Measurements from ENCODE around the gene GBGT1. TPM values are rescaled to one million over a fixed set of nuclear protein-coding genes. Genes with fewer than 3 reads are reported as not detected.

The GBGT1 gene
- total RNA-seq, 1 donor from 2014 or later: 2.6 TPM

GRCh38 chr9:133167096-133167730 is 3.5 kb upstream of the GBGT1 start:
- Histone ChIP-seq H3K27me3 (ENCODE audit: control insufficient read depth in 3 of 3, insufficient read depth in 3 of 3, low read length in 3 of 3) (peaks cover 19 to 38% (median 28%) of the 10 kb centered on the region in 3 donors), H3K9ac (ENCODE audit: low read depth in 1 of 3, low read length in 3 of 3) (no peak overlapping the region)

GRCh38 chr9:133166392-133166791 is 2.7 kb upstream of the GBGT1 start:
- H3K36me3 ChIP-seq (ENCODE audit: control insufficient read depth in 3 of 3, insufficient read depth in 3 of 3, low read length in 3 of 3): no peaks in the 10 kb centered on the region
- H3K9me3 ChIP-seq (ENCODE audit: control insufficient read depth in 3 of 3, low read length in 3 of 3): no peaks in the 10 kb centered on the region
- no peak overlapping the region for H3K9ac ChIP-seq (ENCODE audit: low read depth in 1 of 3, low read length in 3 of 3)
- peaks cover 19 to 34% (median 22%) of the 10 kb centered on the region in 3 donors for H3K27me3 ChIP-seq (ENCODE audit: control insufficient read depth in 3 of 3, insufficient read depth in 3 of 3, low read length in 3 of 3)
- H3K4me3 ChIP-seq (ENCODE audit: low read length in 3 of 3): no peak overlapping the region
- H3K27ac ChIP-seq (ENCODE audit: low read depth, low read length): no peak overlapping the region
- peaks cover 0 to 17% (median 9%) of the 10 kb centered on the region in 3 donors for H3K4me1 ChIP-seq (ENCODE audit: control insufficient read depth in 3 of 3, insufficient read depth in 3 of 3, low read length in 3 of 3)

More at GRCh38 chr9:133167096-133167730, 3.5 kb upstream of the GBGT1 start:
- Histone ChIP-seq H3K4me3 (ENCODE audit: low read length in 3 of 3) (no peak overlapping the region), H3K27ac (ENCODE audit: low read depth, low read length) (no peak overlapping the region), H3K4me1 (ENCODE audit: control insufficient read depth in 3 of 3, insufficient read depth in 3 of 3, low read length in 3 of 3) (peaks cover 0 to 17% (median 9%) of the 10 kb centered on the region in 3 donors), H3K9me3 (ENCODE audit: control insufficient read depth in 3 of 3, low read length in 3 of 3) (no peaks in the 10 kb centered on the region), H3K36me3 (ENCODE audit: control insufficient read depth in 3 of 3, insufficient read depth in 3 of 3, low read length in 3 of 3) (no peaks in the 10 kb centered on the region)

- Histone ChIP-seq H3K36me3 (ENCODE audit: control insufficient read depth in 3 of 3, insufficient read depth in 3 of 3, low read length in 3 of 3) (no peaks in the 10 kb centered on the region), H3K4me1 (ENCODE audit: control insufficient read depth in 3 of 3, insufficient read depth in 3 of 3, low read length in 3 of 3) (peaks cover 0 to 20% (median 12%) of the 10 kb centered on the region in 3 donors), H3K9ac (ENCODE audit: low read depth in 1 of 3, low read length in 3 of 3) (no peak overlapping the region), H3K9me3 (ENCODE audit: control insufficient read depth in 3 of 3, low read length in 3 of 3) (no peaks in the 10 kb centered on the region), H3K27ac (ENCODE audit: low read depth, low read length) (no peak overlapping the region), H3K4me3 (ENCODE audit: low read length in 3 of 3) (no peak overlapping the region), H3K27me3 (ENCODE audit: control insufficient read depth in 3 of 3, insufficient read depth in 3 of 3, low read length in 3 of 3) (peaks cover 16 to 29% (median 24%) of the 10 kb centered on the region in 3 donors)
Measured at GRCh38 chr9:133165452-133165730, 1.7 kb upstream of the GBGT1 start.

GRCh38 chr9:133164191-133164590 is 477 bp upstream of the GBGT1 start:
- H3K27me3 ChIP-seq (ENCODE audit: control insufficient read depth in 3 of 3, insufficient read depth in 3 of 3, low read length in 3 of 3): peaks cover 16 to 29% (median 24%) of the 10 kb centered on the region in 3 donors
- peaks cover 0 to 20% (median 12%) of the 10 kb centered on the region in 3 donors for H3K4me1 ChIP-seq (ENCODE audit: control insufficient read depth in 3 of 3, insufficient read depth in 3 of 3, low read length in 3 of 3)
- H3K4me3 ChIP-seq (ENCODE audit: low read length in 3 of 3): peak overlapping the region; percentile 29 to 65 (median 56)
- H3K36me3 ChIP-seq (ENCODE audit: control insufficient read depth in 3 of 3, insufficient read depth in 3 of 3, low read length in 3 of 3): no peaks in the 10 kb centered on the region
- H3K9ac ChIP-seq (ENCODE audit: low read depth in 1 of 3, low read length in 3 of 3): peak overlapping the region; percentile 20 to 77 (median 62)
- no peak overlapping the region for H3K27ac ChIP-seq (ENCODE audit: low read depth, low read length)
- H3K9me3 ChIP-seq (ENCODE audit: control insufficient read depth in 3 of 3, low read length in 3 of 3): no peaks in the 10 kb centered on the region

- H3K36me3 ChIP-seq (ENCODE audit: control insufficient read depth in 3 of 3, insufficient read depth in 3 of 3, low read length in 3 of 3): no peaks in the 10 kb centered on the region
- peak overlapping the region; percentile 10 to 77 (median 62) for H3K9ac ChIP-seq (ENCODE audit: low read depth in 1 of 3, low read length in 3 of 3)
- H3K4me1 ChIP-seq (ENCODE audit: control insufficient read depth in 3 of 3, insufficient read depth in 3 of 3, low read length in 3 of 3): peaks cover 0 to 20% (median 12%) of the 10 kb centered on the region in 3 donors
- peaks cover 16 to 29% (median 24%) of the 10 kb centered on the region in 3 donors for H3K27me3 ChIP-seq (ENCODE audit: control insufficient read depth in 3 of 3, insufficient read depth in 3 of 3, low read length in 3 of 3)
- no peaks in the 10 kb centered on the region for H3K9me3 ChIP-seq (ENCODE audit: control insufficient read depth in 3 of 3, low read length in 3 of 3)
- H3K27ac ChIP-seq (ENCODE audit: low read depth, low read length): peak overlapping the region; percentile 30
- H3K4me3 ChIP-seq (ENCODE audit: low read length in 3 of 3): peak overlapping the region; percentile 56 to 69 (median 65)
Measured at GRCh38 chr9:133162861-133163503, 732 bp downstream of the GBGT1 start.

GRCh38 chr9:133161547-133161950 is 2.2 kb downstream of the GBGT1 start:
- no peaks in the 10 kb centered on the region for H3K9me3 ChIP-seq (ENCODE audit: control insufficient read depth in 3 of 3, low read length in 3 of 3)
- H3K4me3 ChIP-seq (ENCODE audit: low read length in 3 of 3): no peak overlapping the region
- H3K9ac ChIP-seq (ENCODE audit: low read depth in 1 of 3, low read length in 3 of 3): no peak overlapping the region
- H3K36me3 ChIP-seq (ENCODE audit: control insufficient read depth in 3 of 3, insufficient read depth in 3 of 3, low read length in 3 of 3): no peaks in the 10 kb centered on the region
- no peak overlapping the region for H3K27ac ChIP-seq (ENCODE audit: low read depth, low read length)
- peaks cover 0 to 20% (median 12%) of the 10 kb centered on the region in 3 donors for H3K4me1 ChIP-seq (ENCODE audit: control insufficient read depth in 3 of 3, insufficient read depth in 3 of 3, low read length in 3 of 3)
- H3K27me3 ChIP-seq (ENCODE audit: control insufficient read depth in 3 of 3, insufficient read depth in 3 of 3, low read length in 3 of 3): peaks cover 16 to 29% (median 24%) of the 10 kb centered on the region in 3 donors

GRCh38 chr9:133160742-133161546 is 2.8 kb downstream of the GBGT1 start:
- no peak overlapping the region for H3K4me3 ChIP-seq (ENCODE audit: low read length in 3 of 3)
- H3K36me3 ChIP-seq (ENCODE audit: control insufficient read depth in 3 of 3, insufficient read depth in 3 of 3, low read length in 3 of 3): no peaks in the 10 kb centered on the region
- no peaks in the 10 kb centered on the region for H3K9me3 ChIP-seq (ENCODE audit: control insufficient read depth in 3 of 3, low read length in 3 of 3)
- H3K4me1 ChIP-seq (ENCODE audit: control insufficient read depth in 3 of 3, insufficient read depth in 3 of 3, low read length in 3 of 3): peaks cover 0 to 20% (median 12%) of the 10 kb centered on the region in 3 donors
- no peak overlapping the region for H3K9ac ChIP-seq (ENCODE audit: low read depth in 1 of 3, low read length in 3 of 3)
- H3K27me3 ChIP-seq (ENCODE audit: control insufficient read depth in 3 of 3, insufficient read depth in 3 of 3, low read length in 3 of 3): peaks cover 16 to 29% (median 24%) of the 10 kb centered on the region in 3 donors
- no peak overlapping the region for H3K27ac ChIP-seq (ENCODE audit: low read depth, low read length)

- Histone ChIP-seq H3K36me3 (ENCODE audit: control insufficient read depth in 3 of 3, insufficient read depth in 3 of 3, low read length in 3 of 3) (no peaks in the 10 kb centered on the region), H3K4me3 (ENCODE audit: low read length in 3 of 3) (no peak overlapping the region), H3K9ac (ENCODE audit: low read depth in 1 of 3, low read length in 3 of 3) (no peak overlapping the region), H3K27me3 (ENCODE audit: control insufficient read depth in 3 of 3, insufficient read depth in 3 of 3, low read length in 3 of 3) (peaks cover 10 to 17% (median 16%) of the 10 kb centered on the region in 3 donors), H3K27ac (ENCODE audit: low read depth, low read length) (no peak overlapping the region), H3K4me1 (ENCODE audit: control insufficient read depth in 3 of 3, insufficient read depth in 3 of 3, low read length in 3 of 3) (peaks cover 0 to 14% (median 8%) of the 10 kb centered on the region in 3 donors), H3K9me3 (ENCODE audit: control insufficient read depth in 3 of 3, low read length in 3 of 3) (no peaks in the 10 kb centered on the region)
Measured at GRCh38 chr9:133158695-133159094, 5.0 kb downstream of the GBGT1 start.

GRCh38 chr9:133155156-133155555 is 8.6 kb downstream of the GBGT1 start:
- no peaks in the 10 kb centered on the region for H3K36me3 ChIP-seq (ENCODE audit: control insufficient read depth in 3 of 3, insufficient read depth in 3 of 3, low read length in 3 of 3)
- H3K27ac ChIP-seq (ENCODE audit: low read depth, low read length): no peak overlapping the region
- H3K9ac ChIP-seq (ENCODE audit: low read depth in 1 of 3, low read length in 3 of 3): no peak overlapping the region
- peaks cover 0 to 3% (median 0%) of the 10 kb centered on the region in 3 donors for H3K4me1 ChIP-seq (ENCODE audit: control insufficient read depth in 3 of 3, insufficient read depth in 3 of 3, low read length in 3 of 3)
- no peaks in the 10 kb centered on the region for H3K27me3 ChIP-seq (ENCODE audit: control insufficient read depth in 3 of 3, insufficient read depth in 3 of 3, low read length in 3 of 3)
- no peak overlapping the region for H3K4me3 ChIP-seq (ENCODE audit: low read length in 3 of 3)
- H3K9me3 ChIP-seq (ENCODE audit: control insufficient read depth in 3 of 3, low read length in 3 of 3): no peaks in the 10 kb centered on the region

Data from skeletal muscle tissue (tissue), 4 donors.